Measurements from ENCODE around the gene PRPF6.
A peak's percentile ranks its signal among the peaks of the same experiment; 100 is the strongest.

PRPF6 gene

DNA sequence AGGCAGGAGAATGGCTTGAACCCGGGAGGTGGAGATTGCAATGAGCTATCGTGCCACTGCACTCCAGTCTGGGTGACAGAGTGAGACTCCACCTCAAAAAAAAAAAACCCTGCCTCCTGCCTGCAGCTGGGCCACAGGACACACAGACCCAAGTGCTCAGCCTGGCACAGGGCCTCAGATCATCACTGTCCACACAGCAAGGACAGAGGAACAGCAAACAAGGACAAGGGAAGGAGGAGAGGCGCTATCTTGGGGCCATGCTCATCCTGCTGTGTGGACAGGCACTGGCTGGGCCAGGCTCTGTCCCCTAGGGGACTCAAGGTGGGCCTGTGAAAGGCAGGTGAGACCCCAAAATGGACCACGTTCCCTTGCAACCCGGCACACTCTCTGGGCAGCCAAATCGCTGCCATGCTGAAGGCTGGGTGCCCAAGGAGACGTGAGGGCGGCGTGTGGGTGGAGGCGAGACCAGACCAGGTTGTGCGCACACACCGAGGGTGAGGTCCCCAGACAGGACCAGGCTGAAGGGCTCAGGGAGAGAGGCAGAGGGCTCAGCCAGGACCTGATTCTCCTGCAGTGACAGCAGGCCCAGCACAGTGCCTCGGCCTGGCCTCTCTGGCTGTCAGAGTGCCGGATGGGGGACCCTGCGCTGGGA, 33.8 kb upstream of the PRPF6 start:
- peaks cover 11% of the 10 kb centered on the region for H3K4me1 ChIP-seq (ENCODE audit: control insufficient read depth, insufficient read depth, low read length, unreplicated experiment)
- H3K4me3 ChIP-seq (ENCODE audit: low read depth, low read length): no peak overlapping the region
- H2AFZ ChIP-seq (ENCODE audit: low read length, unreplicated experiment): no peak overlapping the region
- peaks cover 42% of the 10 kb centered on the region for H3K79me2 ChIP-seq (ENCODE audit: control insufficient read depth, insufficient read depth, low read length, unreplicated experiment)
- no peaks in the 10 kb centered on the region for H3K27me3 ChIP-seq (ENCODE audit: insufficient read depth, low read length)
- H3K27ac ChIP-seq (ENCODE audit: low read depth, low read length): no peak overlapping the region
- H3K36me3 ChIP-seq (ENCODE audit: insufficient read depth, low read length): no peaks in the 10 kb centered on the region

GRCh38 chr20:63947638-63948456, 33.1 kb upstream of the PRPF6 start:
- Histone ChIP-seq H3K79me2 (ENCODE audit: control insufficient read depth, insufficient read depth, low read length, unreplicated experiment) (peaks cover 49% of the 10 kb centered on the region), H3K27ac (ENCODE audit: low read depth, low read length) (no peak overlapping the region), H3K4me3 (ENCODE audit: low read depth, low read length) (no peak overlapping the region), H3K36me3 (ENCODE audit: insufficient read depth, low read length) (no peaks in the 10 kb centered on the region), H3K27me3 (ENCODE audit: insufficient read depth, low read length) (no peaks in the 10 kb centered on the region), H3K4me1 (ENCODE audit: control insufficient read depth, insufficient read depth, low read length, unreplicated experiment) (peaks cover 11% of the 10 kb centered on the region), H2AFZ (ENCODE audit: low read length, unreplicated experiment) (no peak overlapping the region)

- no peaks in the 10 kb centered on the region for H3K36me3 ChIP-seq (ENCODE audit: insufficient read depth, low read length)
- no peak overlapping the region for H2AFZ ChIP-seq (ENCODE audit: low read length, unreplicated experiment)
- H3K79me2 ChIP-seq (ENCODE audit: control insufficient read depth, insufficient read depth, low read length, unreplicated experiment): peaks cover 73% of the 10 kb centered on the region
- H3K4me3 ChIP-seq (ENCODE audit: low read depth, low read length): no peak overlapping the region
- H3K27ac ChIP-seq (ENCODE audit: low read depth, low read length): no peak overlapping the region
- H3K4me1 ChIP-seq (ENCODE audit: control insufficient read depth, insufficient read depth, low read length, unreplicated experiment): peaks cover 25% of the 10 kb centered on the region
- H3K27me3 ChIP-seq (ENCODE audit: insufficient read depth, low read length): no peaks in the 10 kb centered on the region
These were observed 30.1 kb upstream of the PRPF6 start for GRCh38 chr20:63950701-63951397.

- H3K36me3 ChIP-seq (ENCODE audit: insufficient read depth, low read length): no peaks in the 10 kb centered on the region
- peaks cover 75% of the 10 kb centered on the region for H3K79me2 ChIP-seq (ENCODE audit: control insufficient read depth, insufficient read depth, low read length, unreplicated experiment)
These were observed 29.3 kb upstream of the PRPF6 start for GRCh38 chr20:63951398-63952209.

DNA sequence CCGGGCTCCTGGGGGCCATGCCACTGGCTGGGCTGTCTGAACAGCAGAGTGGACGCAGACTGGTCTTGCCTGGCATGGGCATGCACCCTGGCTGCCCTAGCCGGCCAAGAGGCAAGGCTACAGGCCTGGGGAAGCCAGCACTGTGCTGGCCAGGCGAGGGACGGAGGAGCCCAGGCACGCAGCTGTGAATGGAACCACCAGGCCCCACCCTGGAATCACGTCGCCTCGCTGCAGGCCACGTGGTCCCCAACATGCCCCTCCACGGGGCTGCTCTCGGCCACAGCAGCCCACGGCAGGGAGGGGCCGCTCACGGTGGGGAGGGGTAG, 28.8 kb upstream of the PRPF6 start:
- no peaks in the 10 kb centered on the region for H3K36me3 ChIP-seq (ENCODE audit: insufficient read depth, low read length)
- no peaks in the 10 kb centered on the region for H3K27me3 ChIP-seq (ENCODE audit: insufficient read depth, low read length)
- no peak overlapping the region for H2AFZ ChIP-seq (ENCODE audit: low read length, unreplicated experiment)
- H3K27ac ChIP-seq (ENCODE audit: low read depth, low read length): no peak overlapping the region
- peaks cover 75% of the 10 kb centered on the region for H3K79me2 ChIP-seq (ENCODE audit: control insufficient read depth, insufficient read depth, low read length, unreplicated experiment)
- no peak overlapping the region for H3K4me3 ChIP-seq (ENCODE audit: low read depth, low read length)
- H3K4me1 ChIP-seq (ENCODE audit: control insufficient read depth, insufficient read depth, low read length, unreplicated experiment): peaks cover 25% of the 10 kb centered on the region

More at GRCh38 chr20:63951398-63952209, 29.3 kb upstream of the PRPF6 start:
- no peak overlapping the region for H3K4me3 ChIP-seq (ENCODE audit: low read depth, low read length)
- peaks cover 25% of the 10 kb centered on the region for H3K4me1 ChIP-seq (ENCODE audit: control insufficient read depth, insufficient read depth, low read length, unreplicated experiment)
- no peaks in the 10 kb centered on the region for H3K27me3 ChIP-seq (ENCODE audit: insufficient read depth, low read length)
- no peak overlapping the region for H3K27ac ChIP-seq (ENCODE audit: low read depth, low read length)
- no peak overlapping the region for H2AFZ ChIP-seq (ENCODE audit: low read length, unreplicated experiment)

DNA sequence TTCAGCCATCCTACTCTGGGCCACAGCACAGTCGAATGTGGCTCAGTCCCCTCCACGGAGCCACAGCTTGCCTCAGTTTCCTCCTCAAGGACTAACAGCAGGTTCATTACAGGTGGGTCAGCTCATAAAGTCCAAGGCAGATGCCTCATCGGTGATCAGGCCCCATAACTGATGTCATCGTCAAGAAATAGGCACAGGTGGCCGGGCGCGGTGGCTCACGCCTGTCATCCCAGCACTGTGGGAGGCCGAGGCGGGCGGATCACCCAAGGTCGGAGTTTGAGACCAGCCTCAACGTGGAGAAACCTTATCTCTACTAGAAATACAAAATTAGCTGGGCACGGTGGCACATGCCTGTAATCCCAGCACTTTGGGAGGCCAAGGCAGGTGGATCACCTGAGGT, 28.2 kb upstream of the PRPF6 start:
- Histone ChIP-seq H3K4me3 (ENCODE audit: low read depth, low read length) (no peak overlapping the region), H2AFZ (ENCODE audit: low read length, unreplicated experiment) (no peak overlapping the region), H3K79me2 (ENCODE audit: control insufficient read depth, insufficient read depth, low read length, unreplicated experiment) (peaks cover 71% of the 10 kb centered on the region), H3K27me3 (ENCODE audit: insufficient read depth, low read length) (no peaks in the 10 kb centered on the region), H3K4me1 (ENCODE audit: control insufficient read depth, insufficient read depth, low read length, unreplicated experiment) (peaks cover 31% of the 10 kb centered on the region), H3K36me3 (ENCODE audit: insufficient read depth, low read length) (no peaks in the 10 kb centered on the region), H3K27ac (ENCODE audit: low read depth, low read length) (no peak overlapping the region)

DNA sequence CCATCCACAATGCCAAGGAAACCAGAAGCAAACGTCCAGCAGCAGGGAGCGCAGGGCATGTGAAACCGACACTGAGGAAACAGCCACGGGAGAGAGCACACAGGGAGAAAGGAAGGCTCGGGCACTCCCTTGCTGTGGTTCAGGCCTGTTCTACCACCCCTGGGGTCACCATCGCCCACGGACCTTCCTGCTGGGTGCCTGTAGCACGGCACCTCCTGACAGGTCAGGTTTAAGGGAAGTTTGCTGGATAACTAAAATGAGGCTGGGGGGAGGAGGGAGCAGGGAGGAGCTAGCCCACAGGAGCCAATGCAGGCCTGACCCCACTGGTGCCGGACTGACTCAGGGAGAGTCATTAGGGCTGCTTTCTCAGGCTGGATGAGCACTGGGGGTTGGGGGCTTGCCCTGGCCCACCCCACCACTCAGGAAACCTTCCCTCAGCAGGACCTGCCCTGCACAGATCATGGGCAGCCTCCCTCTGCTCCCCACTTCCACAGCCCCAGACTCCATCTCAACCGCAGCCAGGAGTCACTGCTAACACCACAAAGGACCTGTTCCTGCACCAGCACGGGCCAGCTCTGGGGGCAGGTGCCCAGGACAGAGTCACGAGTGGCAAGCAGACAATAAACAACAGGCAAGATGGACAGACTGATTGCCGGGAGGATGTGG, 27.0 kb upstream of the PRPF6 start:
- Histone ChIP-seq H3K4me1 (ENCODE audit: control insufficient read depth, insufficient read depth, low read length, unreplicated experiment) (peaks cover 32% of the 10 kb centered on the region), H3K4me3 (ENCODE audit: low read depth, low read length) (peak overlapping the region; percentile 99; the same call in 1 of the 2 replicates), H3K27ac (ENCODE audit: low read depth, low read length) (no peak overlapping the region), H3K27me3 (ENCODE audit: insufficient read depth, low read length) (no peaks in the 10 kb centered on the region), H2AFZ (ENCODE audit: low read length, unreplicated experiment) (no peak overlapping the region), H3K79me2 (ENCODE audit: control insufficient read depth, insufficient read depth, low read length, unreplicated experiment) (peaks cover 64% of the 10 kb centered on the region), H3K36me3 (ENCODE audit: insufficient read depth, low read length) (no peaks in the 10 kb centered on the region)

- peaks cover 25% of the 10 kb centered on the region for H3K4me1 ChIP-seq (ENCODE audit: control insufficient read depth, insufficient read depth, low read length, unreplicated experiment)
- no peaks in the 10 kb centered on the region for H3K36me3 ChIP-seq (ENCODE audit: insufficient read depth, low read length)
- no peaks in the 10 kb centered on the region for H3K27me3 ChIP-seq (ENCODE audit: insufficient read depth, low read length)
- H3K4me3 ChIP-seq (ENCODE audit: low read depth, low read length): peak overlapping the region; percentile 99
- peak overlapping the region; percentile 78 for H3K27ac ChIP-seq (ENCODE audit: low read depth, low read length)
- no peak overlapping the region for H2AFZ ChIP-seq (ENCODE audit: low read length, unreplicated experiment)
- H3K79me2 ChIP-seq (ENCODE audit: control insufficient read depth, insufficient read depth, low read length, unreplicated experiment): peaks cover 51% of the 10 kb centered on the region
These were observed 25.6 kb upstream of the PRPF6 start for GRCh38 chr20:63955281-63955826.

- H3K36me3 ChIP-seq (ENCODE audit: insufficient read depth, low read length): no peaks in the 10 kb centered on the region
- peaks cover 25% of the 10 kb centered on the region for H3K4me1 ChIP-seq (ENCODE audit: control insufficient read depth, insufficient read depth, low read length, unreplicated experiment)
- H3K4me3 ChIP-seq (ENCODE audit: low read depth, low read length): peak within 1 kb of the TSS; percentile 99
- H2AFZ ChIP-seq (ENCODE audit: low read length, unreplicated experiment): peak within 1 kb of the TSS; percentile 83
- H3K27ac ChIP-seq (ENCODE audit: low read depth, low read length): peak within 1 kb of the TSS; percentile 78
- no peaks in the 10 kb centered on the region for H3K27me3 ChIP-seq (ENCODE audit: insufficient read depth, low read length)
- H3K79me2 ChIP-seq (ENCODE audit: control insufficient read depth, insufficient read depth, low read length, unreplicated experiment): peaks cover 45% of the 10 kb centered on the region
These were observed 24.9 kb upstream of the PRPF6 start, which contains the start of gene UCKL1 for GRCh38 chr20:63955827-63956663. UCKL1 (minus strand) TSS chr20:63956416; CDS start chr20:63956372, 44 bp downstream.
